GM12878 (cell line): ENCODE measurements around the gene SLC37A3. TPM values are rescaled to one million over a fixed set of nuclear protein-coding genes. Genes with fewer than 3 reads are reported as not detected.

ENCODE experiments used
- ATAC-seq: fragments of 200-7000 bp; cut with Tn5 transposase; 3 replicates; pipeline ENCODE4 v1.9.1; 2020; ENCODE audit warnings: mild to moderate bottlenecking, moderate library complexity
- BruUV-seq: library from RNA; stranded (reverse); fragments of 400-500 nt; replicated peaks from 2 replicates; lab custom pipeline; 2021; lab: Mats Ljungman, UMichigan
- CTCF ChIA-PET: fragments of 300-600 bp; sonication (Branson Sonifier 250); formaldehyde crosslinking; extraction: SDS; loops from one replicate; lab custom pipeline; 2021; ENCODE audit warnings: inconsistent platforms; lab: Yijun Ruan, JAX
- POLR2A ChIA-PET: fragments of 350-600 bp; formaldehyde crosslinking; extraction: SDS; loops from one replicate; lab custom pipeline; 2021; ENCODE audit warnings: inconsistent platforms; lab: Charles Lee
- RAD21 ChIA-PET: fragments of 300-600 bp; sonication (Branson Sonifier 250); formaldehyde crosslinking; loops from one replicate; lab custom pipeline; 2023; ENCODE audit warnings: antibody characterized with exemption; ENCODE audit not compliant: unreplicated experiment; lab: Charles Lee
- SMC1A ChIA-PET: fragments of 300-600 bp; sonication (Branson Sonifier 250); formaldehyde crosslinking; loops from one replicate; lab custom pipeline; 2023; ENCODE audit not compliant: unreplicated experiment, uncharacterized antibody; lab: Charles Lee
- DNase-seq: peaks from one replicate; pipeline ENCODE4 v3.0.0-alpha.2; 2011; ENCODE audit warnings: low read depth, low spot score
- FAIRE-seq: peaks from 3 replicates; lab custom pipeline; 2011; peaks lifted over from hg19 to GRCh38; lab: Jason Lieb, UNC
- H2AFZ ChIP-seq: 2 replicates; pipeline ENCODE4 v1.6.0; 2011; ENCODE audit warnings: low read depth, low read length, control low read depth; ENCODE audit not compliant: control insufficient read depth
- H3K27ac ChIP-seq: 2 replicates; pipeline ENCODE4 v1.5.1; 2011; ENCODE audit warnings: control low read depth; ENCODE audit not compliant: control insufficient read depth, insufficient read depth
- H3K27me3 ChIP-seq, 2 experiments: replicated peaks in 1 of 2; 2 replicates each; pipeline versions ENCODE4 v1.6.0 to v1.6.1; 2011; ENCODE audit warnings: low read length in 1 of 2; ENCODE audit not compliant: control insufficient read depth in 2 of 2, insufficient read depth in 2 of 2
- H3K36me3 ChIP-seq, 2 experiments: 2 replicates each; pipeline ENCODE4 v1.5.1; 2011; ENCODE audit warnings: low read length in 1 of 2; ENCODE audit not compliant: control insufficient read depth in 2 of 2, insufficient read depth in 2 of 2
- H3K4me1 ChIP-seq: 2 replicates; pipeline ENCODE4 v1.6.1; 2011; ENCODE audit warnings: mild to moderate bottlenecking, low read length, moderate library complexity, mixed read lengths; ENCODE audit not compliant: control insufficient read depth, insufficient read depth
- H3K4me2 ChIP-seq: 2 replicates; pipeline ENCODE4 v1.6.0; 2011; ENCODE audit warnings: control low read depth; ENCODE audit not compliant: control insufficient read depth, insufficient read depth
- H3K4me3 ChIP-seq: fragments of 200-600 bp; sonication (generic); 2 replicates; pipeline ENCODE4 v1.5.1; 2016
- H3K79me2 ChIP-seq: 2 replicates; pipeline ENCODE4 v1.6.0; 2011; ENCODE audit warnings: low read length; ENCODE audit not compliant: control insufficient read depth, insufficient read depth
- H3K9ac ChIP-seq: 2 replicates; pipeline ENCODE4 v1.8.0; 2011; ENCODE audit warnings: low read length, control low read depth, mixed read lengths; ENCODE audit not compliant: control insufficient read depth, insufficient read depth
- H3K9me3 ChIP-seq: replicated peaks from 3 replicates; pipeline ENCODE4 v1.5.1; 2011; ENCODE audit warnings: mild to moderate bottlenecking, low read length; ENCODE audit not compliant: control insufficient read depth, insufficient read depth
- H4K20me1 ChIP-seq: 2 replicates; pipeline ENCODE4 v1.6.0; 2011; ENCODE audit not compliant: control insufficient read depth, insufficient read depth
- CHD4 ChIP-seq: fragments of 200-600 bp; sonication (generic); IDR thresholded peaks from 2 replicates; pipeline ENCODE4 v1.6.1; 2016; ENCODE audit warnings: mild to moderate bottlenecking
- CREM ChIP-seq: IDR thresholded peaks from 2 replicates; pipeline ENCODE4 v1.6.1; 2014; ENCODE audit warnings: antibody characterized with exemption, low read depth
- EZH2 ChIP-seq: IDR thresholded peaks from 2 replicates; pipeline ENCODE4 v1.6.1; 2012; ENCODE audit warnings: low read depth, mild to moderate bottlenecking, control low read depth, inconsistent platforms, low read length, borderline replicate concordance; ENCODE audit not compliant: control insufficient read depth
- FOXM1 ChIP-seq: IDR thresholded peaks from 2 replicates; pipeline ENCODE4 v1.6.1; 2012; ENCODE audit warnings: low read depth, mild to moderate bottlenecking, inconsistent platforms, low read length, moderate library complexity
- JUNB ChIP-seq: IDR thresholded peaks from 2 replicates; pipeline ENCODE4 v1.6.1; 2016; ENCODE audit warnings: antibody characterized with exemption, mild to moderate bottlenecking
- MTA2 ChIP-seq: fragments of 450-650 bp; IDR thresholded peaks from 2 replicates; pipeline ENCODE4 v1.6.1; 2016; ENCODE audit warnings: low read depth, mild to moderate bottlenecking, moderate library complexity
- SIX5 ChIP-seq: IDR thresholded peaks from 2 replicates; pipeline ENCODE4 v1.6.1; 2011; ENCODE audit warnings: mild to moderate bottlenecking, low read depth, low read length, moderate library complexity; ENCODE audit not compliant: severe bottlenecking
- WGBS: methylation state at CpG from one replicate; pipeline ENCODE4 v1.1.6; 2016; ENCODE audit warnings: low lambda C conversion rate; ENCODE audit not compliant: insufficient replicate concordance, insufficient coverage; ENCODE audit errors: missing lambda C conversion rate; 5-methylcytosine and 5-hydroxymethylcytosine counted together
- in situ Hi-C: fragments of 300-500 bp; cut with MboI; formaldehyde crosslinking; loops from 9 replicates; pipeline ENCODE4 v1.14.3; 2018; ENCODE audit warnings: mixed read lengths
- intact Hi-C: fragments of 100-400 bp; cut with micrococcal nuclease; formaldehyde crosslinking; loops from one replicate; pipeline ENCODE4 v1.14.2; 2022; ENCODE audit not compliant: unreplicated experiment
- polyA plus RNA-seq, 11 experiments: library from polyadenylated mRNA; depleted of rRNA in 4 of 11; unstranded in 6 of 11; stranded (reverse) in 5 of 11; fragments of >200 nt; fragmentation: Nextera tagmentation in 4 of 11; fragmentation: Illumina TruSeq in 1 of 11; extraction: Ambion mirVana in 4 of 11; extraction: Trizol in 1 of 11; gene quantifications; 1 replicate in 1 of 11; 2 replicates in 10 of 11; pipeline versions ENCODE4 v1.2.1 to v1.2.3, GENCODE V29; 2011 to 2016; ENCODE audit warnings: inconsistent platforms in 2 of 11, missing spikeins in 2 of 11, low read depth in 1 of 11
- total RNA-seq, 4 experiments: library from RNA; depleted of rRNA in 3 of 4; stranded (reverse); fragments of >200 nt in 3 of 4; fragmentation: Illumina TruSeq in 1 of 4; extraction: Trizol in 1 of 4; gene quantifications; 2 replicates each; pipeline versions ENCODE4 v1.2.1 to v1.2.3, GENCODE V29; 2013 to 2021
- TF ChIP-seq, protein P1 (sequence below): IDR thresholded peaks from 2 replicates; pipeline ENCODE4 v1.6.1; 2011; ENCODE audit warnings: low read depth, low read length, improper control_type of control experiment, borderline replicate concordance
- TF ChIP-seq, protein P2 (sequence below): fragments of 150-350 bp; IDR thresholded peaks from 2 replicates; pipeline ENCODE4 v1.6.1; 2014; ENCODE audit warnings: mild to moderate bottlenecking, low read depth, low read length

SLC37A3 gene
- total and polyA plus RNA-seq, 10 of the 15 experiments (the other 5 are each of a cell fraction or from before 2014, with no cell fraction given) = 3.7 to 13.6 (median 11.0) TPM

DNA sequence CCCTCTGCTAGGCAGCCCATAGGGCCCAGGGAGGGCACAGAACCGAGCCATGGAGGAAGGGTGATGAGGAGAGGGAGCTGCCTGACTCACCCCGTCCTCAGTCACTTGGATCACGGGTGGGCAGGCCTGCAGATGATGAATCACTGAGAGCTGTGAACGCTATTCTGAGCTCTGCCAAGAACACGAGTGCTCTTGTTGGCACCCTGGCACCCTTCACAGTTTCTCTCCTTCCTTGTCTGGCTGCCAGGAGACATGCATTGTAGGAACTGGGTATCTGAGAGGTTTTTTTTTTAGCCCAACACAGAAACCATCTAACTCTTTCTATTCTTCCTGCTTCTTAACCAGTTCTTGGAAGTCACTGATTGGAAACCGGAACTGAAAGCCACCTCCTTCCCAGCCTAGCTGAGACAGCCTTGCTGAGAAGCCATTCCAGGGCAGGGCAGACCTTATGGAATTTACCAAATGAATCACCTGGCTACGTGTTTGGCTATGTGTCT is 82.1 kb downstream of the SLC37A3 start:
- WGBS = 22% methylated on average over 7 of the region's 7 CpGs
- ChIA-PET SMC1A (no interaction called here), POLR2A (no interaction called here), RAD21 (no interaction called here), CTCF (no interaction called here)
- H2AFZ ChIP-seq = no peak overlapping the region
- no peak for TF ChIP-seq CREM
- no peak for TF ChIP-seq CHD4
- TF ChIP-seq, protein P1, sequence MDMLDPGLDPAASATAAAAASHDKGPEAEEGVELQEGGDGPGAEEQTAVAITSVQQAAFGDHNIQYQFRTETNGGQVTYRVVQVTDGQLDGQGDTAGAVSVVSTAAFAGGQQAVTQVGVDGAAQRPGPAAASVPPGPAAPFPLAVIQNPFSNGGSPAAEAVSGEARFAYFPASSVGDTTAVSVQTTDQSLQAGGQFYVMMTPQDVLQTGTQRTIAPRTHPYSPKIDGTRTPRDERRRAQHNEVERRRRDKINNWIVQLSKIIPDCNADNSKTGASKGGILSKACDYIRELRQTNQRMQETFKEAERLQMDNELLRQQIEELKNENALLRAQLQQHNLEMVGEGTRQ = no peak
- TF ChIP-seq JUNB = no peak
- TF ChIP-seq SIX5 = no peak
- TF ChIP-seq, protein P2, sequence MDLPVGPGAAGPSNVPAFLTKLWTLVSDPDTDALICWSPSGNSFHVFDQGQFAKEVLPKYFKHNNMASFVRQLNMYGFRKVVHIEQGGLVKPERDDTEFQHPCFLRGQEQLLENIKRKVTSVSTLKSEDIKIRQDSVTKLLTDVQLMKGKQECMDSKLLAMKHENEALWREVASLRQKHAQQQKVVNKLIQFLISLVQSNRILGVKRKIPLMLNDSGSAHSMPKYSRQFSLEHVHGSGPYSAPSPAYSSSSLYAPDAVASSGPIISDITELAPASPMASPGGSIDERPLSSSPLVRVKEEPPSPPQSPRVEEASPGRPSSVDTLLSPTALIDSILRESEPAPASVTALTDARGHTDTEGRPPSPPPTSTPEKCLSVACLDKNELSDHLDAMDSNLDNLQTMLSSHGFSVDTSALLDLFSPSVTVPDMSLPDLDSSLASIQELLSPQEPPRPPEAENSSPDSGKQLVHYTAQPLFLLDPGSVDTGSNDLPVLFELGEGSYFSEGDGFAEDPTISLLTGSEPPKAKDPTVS = no peak
- TF ChIP-seq FOXM1 = no peak
- no peak for TF ChIP-seq MTA2
- TF ChIP-seq EZH2 = no peak
- no peak overlapping the region for H3K4me2 ChIP-seq
- no peak overlapping the region for H3K4me3 ChIP-seq
- no peak overlapping the region for H3K27ac ChIP-seq
- no peaks in the 10 kb centered on the region for H4K20me1 ChIP-seq
- H3K79me2 ChIP-seq = no peaks in the 10 kb centered on the region
- in situ Hi-C loops = no loop called here
- H3K4me1 ChIP-seq = no peaks in the 10 kb centered on the region
- no peaks in the 10 kb centered on the region for H3K36me3 ChIP-seq
- H3K9ac ChIP-seq = no peak overlapping the region
- BruUV-seq = no TSS peak
- DNase-seq = no peak
- no peaks in the 10 kb centered on the region; a peak in 1 of 4 replicates for H3K27me3 ChIP-seq
- ATAC-seq = no peak
- FAIRE-seq = no peak
- no peaks in the 10 kb centered on the region; the same call in 2 of the 3 replicates for H3K9me3 ChIP-seq
- intact Hi-C loops = no loop called here
